ENCODE results near the gene ELL.

DNA sequence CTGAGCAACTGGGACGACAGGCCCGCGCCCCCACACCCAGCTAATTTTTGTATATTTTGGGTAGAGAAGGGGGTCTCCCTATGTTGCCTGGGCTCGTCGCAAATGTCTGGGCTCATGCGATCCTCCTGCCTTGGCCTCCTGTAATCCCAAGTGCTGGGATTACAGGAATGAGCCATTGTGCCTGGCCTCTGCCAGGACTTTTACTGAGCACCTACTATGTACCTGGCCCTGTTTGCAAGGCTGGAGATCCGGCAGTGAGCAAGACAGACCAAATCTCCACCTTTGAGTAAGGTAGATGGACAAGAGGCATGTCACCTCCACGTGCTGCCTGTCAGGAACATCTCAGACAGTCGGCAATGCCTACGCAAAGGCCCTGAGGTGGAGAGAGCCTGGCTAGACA lies 14.6 kb upstream of the ELL start:
- TF ChIP-seq, protein P1, sequence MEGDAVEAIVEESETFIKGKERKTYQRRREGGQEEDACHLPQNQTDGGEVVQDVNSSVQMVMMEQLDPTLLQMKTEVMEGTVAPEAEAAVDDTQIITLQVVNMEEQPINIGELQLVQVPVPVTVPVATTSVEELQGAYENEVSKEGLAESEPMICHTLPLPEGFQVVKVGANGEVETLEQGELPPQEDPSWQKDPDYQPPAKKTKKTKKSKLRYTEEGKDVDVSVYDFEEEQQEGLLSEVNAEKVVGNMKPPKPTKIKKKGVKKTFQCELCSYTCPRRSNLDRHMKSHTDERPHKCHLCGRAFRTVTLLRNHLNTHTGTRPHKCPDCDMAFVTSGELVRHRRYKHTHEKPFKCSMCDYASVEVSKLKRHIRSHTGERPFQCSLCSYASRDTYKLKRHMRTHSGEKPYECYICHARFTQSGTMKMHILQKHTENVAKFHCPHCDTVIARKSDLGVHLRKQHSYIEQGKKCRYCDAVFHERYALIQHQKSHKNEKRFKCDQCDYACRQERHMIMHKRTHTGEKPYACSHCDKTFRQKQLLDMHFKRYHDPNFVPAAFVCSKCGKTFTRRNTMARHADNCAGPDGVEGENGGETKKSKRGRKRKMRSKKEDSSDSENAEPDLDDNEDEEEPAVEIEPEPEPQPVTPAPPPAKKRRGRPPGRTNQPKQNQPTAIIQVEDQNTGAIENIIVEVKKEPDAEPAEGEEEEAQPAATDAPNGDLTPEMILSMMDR (IDR thresholded peaks at IDR 0.05), result no peak
- no peak for TF ChIP-seq POLR2A (IDR thresholded peaks at IDR 0.05)

All from esophagus squamous epithelium (tissue), 4 donors.